NCI-H748 (cell line): ENCODE data around the gene SFRP4.

ENCODE experiments used
- DNase-seq: peaks from one replicate; lab custom pipeline; 2025; ENCODE audit not compliant: unreplicated experiment; lab: John Stamatoyannopoulos, UW

SFRP4 gene

GRCh38 chr7:37925620-37926019 is 9.0 kb upstream of the SFRP4 start:
- no peak for DNase-seq

GRCh38 chr7:37924491-37925041 is 7.9 kb upstream of the SFRP4 start:
- DNase-seq: no peak

- DNase-seq: no peak
Measured at GRCh38 chr7:37923996-37924395, 7.4 kb upstream of the SFRP4 start.

- DNase-seq: no peak
Measured at GRCh38 chr7:37921876-37922275, 5.3 kb upstream of the SFRP4 start.

- DNase-seq: peak; percentile 46
Measured at GRCh38 chr7:37920849-37921805, 4.5 kb upstream of the SFRP4 start.

GRCh38 chr7:37920305-37920848 is 3.8 kb upstream of the SFRP4 start, which contains the start of gene EPDR1:
TSS of gene EPDR1 (plus strand) at chr7:37920640. CDS start at chr7:37920940, 300 bp downstream.
- peak; percentile 46 for DNase-seq

GRCh38 chr7:37918526-37918925 is 1.9 kb upstream of the SFRP4 start:
- DNase-seq: no peak

GRCh38 chr7:37916017-37916672 is 472 bp downstream of the SFRP4 start:
- peak; percentile 44 for DNase-seq

- no peak for DNase-seq
Measured at GRCh38 chr7:37915438-37915837, 1.2 kb downstream of the SFRP4 start.

- no peak for DNase-seq
Measured at GRCh38 chr7:37912756-37913155, 3.9 kb downstream of the SFRP4 start.

- DNase-seq: no peak
Measured at GRCh38 chr7:37908221-37908788, 8.3 kb downstream of the SFRP4 start.

- DNase-seq: no peak
Measured at GRCh38 chr7:37901890-37902524, 14.6 kb downstream of the SFRP4 start.

- DNase-seq: peak; percentile 5
Measured at GRCh38 chr7:37901236-37901827, 15.3 kb downstream of the SFRP4 start.

GRCh38 chr7:37899712-37900247 is 16.8 kb downstream of the SFRP4 start:
- DNase-seq: no peak

- no peak for DNase-seq
Measured at GRCh38 chr7:37894671-37895070, 21.9 kb downstream of the SFRP4 start.

GRCh38 chr7:37893359-37893758 is 23.3 kb downstream of the SFRP4 start:
- DNase-seq: no peak

GRCh38 chr7:37882086-37882485 is 34.5 kb downstream of the SFRP4 start:
- DNase-seq: no peak
